Ishikawa (cell line): ENCODE data around the gene MRPL10.

Experiments
- CEBPB ChIP-seq: IDR thresholded peaks from 2 replicates; pipeline ENCODE4 v1.6.1; 2012
- CREB1 ChIP-seq: IDR thresholded peaks from 2 replicates; pipeline ENCODE4 v1.6.1; 2012; ENCODE audit warnings: low read depth
- EGR1 ChIP-seq: IDR thresholded peaks from 2 replicates; pipeline ENCODE4 v1.6.1; 2012
- EP300 ChIP-seq: IDR thresholded peaks from 2 replicates; pipeline ENCODE4 v1.6.1; 2012; ENCODE audit warnings: borderline replicate concordance
- FOXM1 ChIP-seq: IDR thresholded peaks from 2 replicates; pipeline ENCODE4 v1.6.1; 2012; ENCODE audit warnings: low read depth, borderline replicate concordance
- NFIC ChIP-seq: IDR thresholded peaks from 2 replicates; pipeline ENCODE4 v1.6.1; 2012
- RAD21 ChIP-seq: IDR thresholded peaks from 2 replicates; pipeline ENCODE4 v1.6.1; 2012; ENCODE audit warnings: low read depth
- TAF1 ChIP-seq: IDR thresholded peaks from 2 replicates; pipeline ENCODE4 v1.6.1; 2012; ENCODE audit warnings: low read depth, mild to moderate bottlenecking
- TCF12 ChIP-seq: IDR thresholded peaks from 2 replicates; pipeline ENCODE4 v1.6.1; 2012; ENCODE audit warnings: low read depth
- TEAD4 ChIP-seq: IDR thresholded peaks from 2 replicates; pipeline ENCODE4 v1.6.1; 2012
- USF1 ChIP-seq: IDR thresholded peaks from 2 replicates; pipeline ENCODE4 v1.6.1; 2012
- YY1 ChIP-seq: IDR thresholded peaks from 2 replicates; pipeline ENCODE4 v1.6.1; 2012; ENCODE audit warnings: low read depth
- ZBTB7A ChIP-seq: IDR thresholded peaks from 2 replicates; pipeline ENCODE4 v1.6.1; 2012; ENCODE audit warnings: low read depth
- TF ChIP-seq, protein P1 (sequence below): IDR thresholded peaks from 2 replicates; pipeline ENCODE4 v1.6.1; 2012
- TF ChIP-seq, protein P2 (sequence below): IDR thresholded peaks from 2 replicates; pipeline ENCODE4 v1.6.1; 2012; ENCODE audit warnings: low read depth, mild to moderate bottlenecking

MRPL10 gene

GRCh38 chr17:47839071-47839470, 7.7 kb upstream of the MRPL10 start:
- TF ChIP-seq FOXM1: no peak
- no peak for TF ChIP-seq TCF12
- no peak for TF ChIP-seq TAF1
- TF ChIP-seq, protein P1, sequence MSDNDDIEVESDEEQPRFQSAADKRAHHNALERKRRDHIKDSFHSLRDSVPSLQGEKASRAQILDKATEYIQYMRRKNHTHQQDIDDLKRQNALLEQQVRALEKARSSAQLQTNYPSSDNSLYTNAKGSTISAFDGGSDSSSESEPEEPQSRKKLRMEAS: no peak
- no peak for TF ChIP-seq TEAD4
- no peak for TF ChIP-seq CREB1
- no peak for TF ChIP-seq USF1

DNA sequence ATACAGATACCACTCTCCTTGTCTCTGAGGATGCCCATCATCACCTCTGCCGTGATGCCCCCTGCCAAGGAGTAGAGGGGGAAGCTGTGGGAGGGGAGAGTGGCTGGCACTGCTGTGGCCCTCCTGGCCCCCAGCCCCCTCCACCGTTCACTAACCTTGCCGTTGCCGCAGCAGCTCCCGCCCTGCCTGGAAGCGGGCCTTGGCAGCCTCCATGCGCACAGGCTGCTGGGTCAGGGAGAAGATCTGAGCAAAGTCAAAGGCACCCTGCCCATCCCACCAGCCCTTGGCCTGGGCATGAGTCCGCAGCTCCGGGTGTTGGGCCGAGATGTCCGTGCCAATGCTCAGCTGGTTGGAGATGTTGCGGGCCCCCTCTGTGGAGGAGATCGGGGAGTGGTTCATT, 7.3 kb upstream of the MRPL10 start:
- TF ChIP-seq FOXM1: no peak
- TF ChIP-seq TCF12: no peak
- TF ChIP-seq, protein P2, sequence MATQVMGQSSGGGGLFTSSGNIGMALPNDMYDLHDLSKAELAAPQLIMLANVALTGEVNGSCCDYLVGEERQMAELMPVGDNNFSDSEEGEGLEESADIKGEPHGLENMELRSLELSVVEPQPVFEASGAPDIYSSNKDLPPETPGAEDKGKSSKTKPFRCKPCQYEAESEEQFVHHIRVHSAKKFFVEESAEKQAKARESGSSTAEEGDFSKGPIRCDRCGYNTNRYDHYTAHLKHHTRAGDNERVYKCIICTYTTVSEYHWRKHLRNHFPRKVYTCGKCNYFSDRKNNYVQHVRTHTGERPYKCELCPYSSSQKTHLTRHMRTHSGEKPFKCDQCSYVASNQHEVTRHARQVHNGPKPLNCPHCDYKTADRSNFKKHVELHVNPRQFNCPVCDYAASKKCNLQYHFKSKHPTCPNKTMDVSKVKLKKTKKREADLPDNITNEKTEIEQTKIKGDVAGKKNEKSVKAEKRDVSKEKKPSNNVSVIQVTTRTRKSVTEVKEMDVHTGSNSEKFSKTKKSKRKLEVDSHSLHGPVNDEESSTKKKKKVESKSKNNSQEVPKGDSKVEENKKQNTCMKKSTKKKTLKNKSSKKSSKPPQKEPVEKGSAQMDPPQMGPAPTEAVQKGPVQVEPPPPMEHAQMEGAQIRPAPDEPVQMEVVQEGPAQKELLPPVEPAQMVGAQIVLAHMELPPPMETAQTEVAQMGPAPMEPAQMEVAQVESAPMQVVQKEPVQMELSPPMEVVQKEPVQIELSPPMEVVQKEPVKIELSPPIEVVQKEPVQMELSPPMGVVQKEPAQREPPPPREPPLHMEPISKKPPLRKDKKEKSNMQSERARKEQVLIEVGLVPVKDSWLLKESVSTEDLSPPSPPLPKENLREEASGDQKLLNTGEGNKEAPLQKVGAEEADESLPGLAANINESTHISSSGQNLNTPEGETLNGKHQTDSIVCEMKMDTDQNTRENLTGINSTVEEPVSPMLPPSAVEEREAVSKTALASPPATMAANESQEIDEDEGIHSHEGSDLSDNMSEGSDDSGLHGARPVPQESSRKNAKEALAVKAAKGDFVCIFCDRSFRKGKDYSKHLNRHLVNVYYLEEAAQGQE: no peak
- TF ChIP-seq EP300: no peak
- TF ChIP-seq ZBTB7A: no peak
- no peak for TF ChIP-seq TAF1
- TF ChIP-seq, protein P1: no peak
- no peak for TF ChIP-seq NFIC
- no peak for TF ChIP-seq USF1
- TF ChIP-seq RAD21: no peak
- no peak for TF ChIP-seq YY1
- no peak for TF ChIP-seq CREB1
- TF ChIP-seq CEBPB: no peak
- no peak for TF ChIP-seq EGR1
- no peak for TF ChIP-seq TEAD4

DNA sequence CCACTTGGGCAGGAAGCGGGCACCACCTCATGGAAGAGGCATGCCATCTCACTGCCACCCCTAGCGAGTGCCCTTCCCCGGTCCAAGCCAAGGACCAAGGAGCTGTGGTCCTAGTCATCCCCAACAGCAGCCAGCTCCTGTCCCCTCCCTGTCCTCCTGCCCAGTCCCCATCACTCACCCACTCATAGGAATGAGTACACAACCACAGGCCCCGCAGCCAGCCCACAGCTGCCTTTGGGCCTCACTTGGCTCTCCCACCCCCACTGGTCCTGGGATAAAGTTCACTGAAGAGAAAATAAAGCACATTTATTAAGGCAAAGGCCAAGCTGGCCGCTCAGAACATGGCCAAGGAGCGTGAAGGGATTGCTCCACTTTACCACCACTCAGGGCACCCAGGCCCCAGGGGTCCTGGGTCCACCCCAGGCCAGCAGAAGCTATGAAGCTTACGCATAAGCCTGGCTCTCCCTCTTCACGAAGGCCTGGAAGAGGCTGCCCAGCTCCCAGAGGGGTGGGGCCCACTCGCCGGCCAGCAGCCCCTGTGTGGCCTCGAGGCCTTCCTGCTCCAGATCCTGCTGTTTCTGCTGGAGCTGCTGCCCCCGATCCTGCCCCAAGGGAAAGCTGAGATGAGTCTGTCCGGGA, 6.2 kb upstream of the MRPL10 start:
- TF ChIP-seq TAF1 (no peak), EP300 (no peak), RAD21 (no peak), TEAD4 (no peak), TCF12 (no peak), YY1 (no peak)
- TF ChIP-seq, protein P2: no peak

DNA sequence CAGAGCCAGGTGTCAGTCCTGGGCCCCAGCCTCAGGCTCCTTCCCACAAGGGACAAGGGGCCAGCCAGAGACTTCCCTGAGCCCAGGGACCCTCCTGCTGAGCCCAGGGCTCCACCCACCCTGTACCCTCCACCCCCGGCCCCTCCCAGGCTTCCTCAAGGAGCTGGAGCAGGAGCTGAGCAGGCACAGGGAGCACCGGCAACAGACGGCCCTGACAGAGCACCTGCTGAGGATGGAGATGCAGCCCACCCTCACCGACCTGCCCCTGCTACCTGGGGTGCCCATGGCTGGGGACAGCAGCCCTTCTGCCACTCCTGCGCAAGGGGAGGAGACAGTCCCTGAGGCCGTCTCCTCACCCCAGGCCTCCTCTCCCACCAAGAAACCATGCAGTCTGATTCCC, 5.3 kb upstream of the MRPL10 start:
- TF ChIP-seq YY1 (no peak), EGR1 (no peak), EP300 (no peak), TAF1 (no peak), NFIC (no peak), FOXM1 (no peak), USF1 (no peak), CREB1 (no peak), CEBPB (no peak), RAD21 (no peak), TCF12 (no peak)
- TF ChIP-seq, protein P2: no peak
- TF ChIP-seq, protein P1: no peak
